K562 (cell line): ENCODE measurements around the gene PPP4C. TPM values are rescaled to one million over a fixed set of nuclear protein-coding genes. Genes with fewer than 3 reads are reported as not detected.

ENCODE experiments used
- AFF4 ChIP-seq: sonication (generic); formaldehyde crosslinking; IDR thresholded peaks from 2 replicates; pipeline ENCODE4 v1.8.0; 2023; ENCODE audit warnings: mild to moderate bottlenecking, missing genetic modification reagents
- SP1 ChIP-seq: sonication (generic); formaldehyde crosslinking; IDR thresholded peaks from 2 replicates; pipeline ENCODE4 v1.8.1; 2022; ENCODE audit warnings: mild to moderate bottlenecking, missing genetic modification reagents
- ZBTB11 ChIP-seq, 3 experiments: fragments of 200-800 bp in 1 of 3; fragments of 250-450 bp in 1 of 3; fragments of 450-650 bp in 1 of 3; sonication (Bioruptor Pico) in 1 of 3; sonication (Bioruptor generic) in 1 of 3; formaldehyde crosslinking in 1 of 3; IDR thresholded peaks; 2 replicates each; pipeline versions ENCODE4 v1.6.1 to v1.8.0; 2016 to 2022; ENCODE audit warnings: mild to moderate bottlenecking in 2 of 3, missing genetic modification characterization in 2 of 3, missing compliant biosample characterization in 1 of 3, moderate library complexity in 1 of 3
- ZBTB33 ChIP-seq: sonication (generic); formaldehyde crosslinking; IDR thresholded peaks from 2 replicates; pipeline ENCODE4 v1.8.1; 2023; ENCODE audit warnings: mild to moderate bottlenecking, missing genetic modification reagents
- ZNF518B ChIP-seq: fragments of 250-450 bp; sonication (Bioruptor Pico); IDR thresholded peaks from 2 replicates; pipeline ENCODE4 v1.5.0; 2021; ENCODE audit warnings: mild to moderate bottlenecking, moderate library complexity
- ZNF609 ChIP-seq: sonication (generic); formaldehyde crosslinking; IDR thresholded peaks from 2 replicates; pipeline ENCODE4 v1.8.1; 2023; ENCODE audit warnings: missing genetic modification reagents, mild to moderate bottlenecking, borderline replicate concordance
- ZNF780A ChIP-seq: fragments of 250-450 bp; sonication (Bioruptor Pico); IDR thresholded peaks from 2 replicates; pipeline ENCODE4 v1.5.0; 2021; ENCODE audit warnings: mild to moderate bottlenecking
- polyA plus RNA-seq, 8 experiments: library from polyadenylated mRNA; depleted of rRNA in 4 of 8; stranded (reverse) in 5 of 8; unstranded in 3 of 8; fragments of >200 nt; fragmentation: Nextera tagmentation in 2 of 8; fragmentation: Illumina TruSeq in 1 of 8; extraction: Ambion mirVana in 2 of 8; extraction: Trizol in 1 of 8; gene quantifications; 2 replicates each; pipeline versions ENCODE4 v1.2.1 to v1.2.3, GENCODE V29; 2011 to 2014; ENCODE audit warnings: inconsistent platforms in 1 of 8, missing spikeins in 1 of 8
- total RNA-seq, 7 experiments: library from RNA; depleted of rRNA in 6 of 7; stranded (reverse); fragments of >200 nt in 6 of 7; fragmentation: Illumina TruSeq in 2 of 7; extraction: Trizol in 2 of 7; gene quantifications; 2 replicates each; pipeline versions ENCODE4 v1.2.1 to v1.2.3, GENCODE V29; 2011 to 2021; ENCODE audit warnings: low replicate concordance in 1 of 7

PPP4C gene
- total and polyA plus RNA-seq, 9 of the 15 experiments (the other 6 are each of a cell fraction or from before 2014, with no cell fraction given), result 3.5 to 183 (median 131) TPM

- TF ChIP-seq ZBTB11 (CRISPR knock-in tag; IDR thresholded peaks at IDR 0.05), result no peak
- TF ChIP-seq SP1 (CRISPR knock-in tag), result peak; percentile 20; the same call in 1 of the 2 replicates
- no peak for TF ChIP-seq AFF4 (CRISPR knock-in tag)
- no peak for TF ChIP-seq ZBTB33 (CRISPR knock-in tag)
- no peak for TF ChIP-seq ZNF780A
- TF ChIP-seq ZNF518B (CRISPR knock-in tag), result no peak
- no peak for TF ChIP-seq ZNF609 (CRISPR knock-in tag)
Measured at GRCh38 chr16:30053376-30054015, 22.3 kb upstream of the PPP4C start (continued).
